Hindlimb muscle (tissue), 1 donor: ENCODE measurements around the gene DNAH6. TPM values are rescaled to one million over a fixed set of nuclear protein-coding genes. Genes with fewer than 3 reads are reported as not detected.

Experiments
- DNase-seq: peaks from one replicate; pipeline ENCODE4 v3.0.0-alpha.2; 2013
- polyA plus RNA-seq: library from polyadenylated mRNA; unstranded; fragments of 120-200 nt; gene quantifications from one replicate; pipeline ENCODE4 v1.2.1, GENCODE V29; 2013; ENCODE audit not compliant: insufficient read length

The DNAH6 gene
- polyA plus RNA-seq, 1 donor, result 0.04 TPM

- DNase-seq, result no peak
Measured at GRCh38 chr2:84631047-84631446, 114.7 kb downstream of the DNAH6 start.

DNA sequence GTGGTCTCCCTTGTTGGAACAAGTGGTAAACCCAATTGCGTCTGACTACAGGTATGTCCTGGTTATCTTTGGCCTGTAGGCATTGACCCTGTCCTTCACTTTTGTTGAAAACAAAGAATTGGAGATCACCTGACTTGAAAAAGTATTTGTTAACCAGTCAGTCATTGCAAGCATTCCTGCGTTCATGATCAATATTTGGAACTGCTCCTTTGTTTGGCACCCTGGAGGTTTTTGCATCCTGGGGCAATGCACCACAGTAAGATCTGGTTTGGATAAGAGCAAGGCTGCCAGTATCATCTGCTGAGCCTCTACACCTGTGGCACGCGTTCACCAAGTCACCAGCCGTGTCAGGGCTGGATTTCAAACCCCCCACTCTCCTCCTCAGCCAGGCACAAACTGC, 115.7 kb downstream of the DNAH6 start:
- no peak for DNase-seq

GRCh38 chr2:84636080-84636971, 120.0 kb downstream of the DNAH6 start:
- no peak for DNase-seq

DNA sequence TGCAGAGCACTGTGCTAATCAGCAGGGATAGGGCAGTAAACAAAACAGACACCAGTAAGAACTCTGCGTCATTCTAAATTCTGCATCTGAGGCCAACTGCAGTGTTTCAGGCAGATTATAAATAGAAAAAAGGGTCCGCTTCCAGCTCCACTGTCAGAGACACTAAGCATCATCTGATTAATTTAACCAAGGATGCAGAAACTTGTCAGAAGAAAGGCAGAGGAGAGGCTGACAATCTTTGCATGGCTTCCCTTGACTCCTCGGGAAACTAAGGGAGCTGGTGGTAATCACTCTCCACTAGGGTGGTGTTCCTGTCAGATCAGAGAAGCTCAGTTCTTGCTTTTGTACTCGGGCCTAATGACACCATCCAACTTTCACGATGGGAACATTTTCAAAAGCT, 123.5 kb downstream of the DNAH6 start:
- no peak for DNase-seq

DNA sequence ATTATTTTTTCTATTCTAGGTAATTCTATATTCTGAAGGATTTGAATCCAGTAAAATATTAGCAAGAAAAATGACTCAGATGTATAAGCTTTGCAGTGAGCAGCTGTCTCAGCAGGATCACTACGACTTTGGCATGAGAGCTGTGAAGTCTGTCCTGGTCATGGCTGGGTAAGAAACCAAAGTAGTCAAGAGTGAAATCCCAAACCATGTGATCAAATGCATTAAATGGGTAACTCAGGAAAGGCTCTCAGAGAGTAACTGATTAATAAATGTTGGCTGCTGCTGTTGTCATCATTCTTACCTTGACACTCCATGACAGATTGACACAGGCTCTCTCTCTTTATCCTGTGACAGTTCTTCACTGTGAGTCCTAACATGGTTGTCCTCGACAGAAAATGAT, 124.1 kb downstream of the DNAH6 start:
- DNase-seq, result no peak

DNA sequence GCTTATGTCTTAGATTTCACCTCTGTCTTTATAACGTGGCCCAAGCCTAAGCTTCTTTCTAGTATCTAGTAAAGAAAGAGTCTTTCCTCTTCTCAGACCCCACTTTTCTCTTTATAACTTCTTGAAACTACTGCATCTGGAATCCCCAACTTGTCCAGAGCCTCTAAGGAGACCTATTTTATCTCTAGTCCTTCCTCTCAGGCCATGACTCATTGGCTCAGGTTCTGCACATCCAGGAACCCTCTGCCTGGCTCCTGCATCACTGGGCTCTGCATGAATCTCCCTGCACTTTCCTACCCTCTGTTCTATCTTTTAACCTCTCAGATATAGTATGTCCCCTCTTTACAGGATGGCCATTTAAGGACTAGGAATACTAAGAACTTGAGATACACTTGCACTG, 124.7 kb downstream of the DNAH6 start:
- DNase-seq, result no peak

DNA sequence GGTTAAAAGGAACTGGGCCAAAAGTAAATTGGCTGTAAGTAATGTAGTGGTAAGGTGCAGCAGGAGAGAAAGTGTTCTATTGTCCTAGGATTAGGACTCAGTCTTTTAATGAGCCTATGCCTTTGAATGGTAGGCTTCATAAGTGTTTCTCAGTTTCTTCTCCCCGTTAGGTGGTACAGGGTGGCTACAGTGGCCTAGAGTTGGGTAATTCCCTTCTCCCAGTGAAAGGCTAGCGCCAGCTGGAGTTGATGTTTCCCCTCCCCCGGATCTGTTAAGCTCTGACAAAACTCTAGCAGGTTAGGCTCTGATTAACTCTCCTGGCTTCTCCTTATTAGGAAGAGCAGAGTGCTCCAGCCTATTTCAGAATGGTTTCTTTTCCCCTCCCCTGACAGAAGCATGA, 127.7 kb downstream of the DNAH6 start:
- DNase-seq, result no peak

DNA sequence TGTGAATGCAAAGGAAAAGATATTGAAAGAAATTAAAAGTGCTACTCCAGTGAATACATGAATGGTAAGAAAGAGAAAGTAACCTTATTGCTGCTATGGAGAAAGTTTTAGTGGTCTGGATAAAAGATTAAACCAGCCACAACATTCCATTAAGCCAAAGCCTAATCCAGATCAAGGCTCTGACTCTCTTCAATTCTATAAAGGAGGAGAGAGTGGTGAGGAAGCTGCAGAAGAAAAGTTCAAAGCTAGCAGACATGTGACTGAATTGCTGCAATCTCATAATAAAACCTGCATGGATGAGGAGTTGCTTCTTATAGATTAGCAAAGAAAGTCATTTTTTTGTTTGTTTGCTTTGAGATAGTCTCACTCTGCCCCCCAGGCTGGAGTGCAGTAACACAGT, 130.2 kb downstream of the DNAH6 start:
- no peak for DNase-seq

DNA sequence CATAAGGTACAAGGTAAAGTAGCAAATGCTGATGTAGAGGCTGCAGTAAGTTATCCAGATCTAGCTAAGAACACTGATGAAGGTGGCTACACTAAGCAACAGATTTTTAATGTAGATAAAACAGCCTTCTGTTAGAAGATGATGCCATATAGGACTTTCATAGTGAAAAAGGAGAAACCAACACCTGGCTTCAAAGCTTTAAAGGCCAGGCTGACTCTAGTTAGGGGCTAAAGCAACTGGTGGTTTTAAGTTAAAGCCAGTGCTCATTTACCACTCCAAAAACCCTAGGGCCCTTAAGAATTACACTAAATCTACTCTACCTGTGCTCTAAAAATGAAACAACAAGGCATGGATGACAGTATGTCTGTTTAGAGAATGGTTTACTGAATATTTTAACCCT, 131.0 kb downstream of the DNAH6 start:
- no peak for DNase-seq

- DNase-seq, result no peak
Measured at GRCh38 chr2:84649058-84649457, 132.8 kb downstream of the DNAH6 start.

DNA sequence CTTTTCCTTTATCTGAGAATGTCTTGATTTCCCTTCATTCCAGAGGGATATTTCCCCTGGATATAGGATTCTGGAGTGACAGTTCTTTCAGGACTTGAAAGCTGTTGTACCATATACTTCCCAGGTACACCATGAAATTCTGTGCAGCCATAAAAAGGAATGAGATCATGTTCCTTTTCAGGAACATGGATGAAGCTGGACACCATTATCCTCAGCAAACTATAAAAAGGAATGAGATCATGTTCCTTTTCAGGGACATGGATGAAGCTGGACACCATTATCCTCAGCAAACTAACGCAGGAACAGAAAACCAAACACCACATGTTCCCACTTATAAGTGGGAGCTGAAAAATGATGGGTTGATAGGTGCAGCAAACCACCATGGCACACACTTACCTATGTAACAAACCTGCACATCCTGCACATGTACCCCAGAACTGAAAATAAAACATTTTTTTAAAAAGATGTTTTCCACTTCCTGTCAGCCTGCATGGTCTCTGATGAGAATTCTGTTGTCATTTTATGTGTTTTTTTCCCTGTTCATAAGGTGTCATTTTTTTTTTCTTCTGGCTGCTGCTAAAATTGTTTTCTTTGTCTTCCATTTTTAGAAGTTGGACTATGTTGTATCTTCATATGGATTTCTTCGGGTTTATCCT, 133.3 kb downstream of the DNAH6 start:
- DNase-seq, result no peak

DNA sequence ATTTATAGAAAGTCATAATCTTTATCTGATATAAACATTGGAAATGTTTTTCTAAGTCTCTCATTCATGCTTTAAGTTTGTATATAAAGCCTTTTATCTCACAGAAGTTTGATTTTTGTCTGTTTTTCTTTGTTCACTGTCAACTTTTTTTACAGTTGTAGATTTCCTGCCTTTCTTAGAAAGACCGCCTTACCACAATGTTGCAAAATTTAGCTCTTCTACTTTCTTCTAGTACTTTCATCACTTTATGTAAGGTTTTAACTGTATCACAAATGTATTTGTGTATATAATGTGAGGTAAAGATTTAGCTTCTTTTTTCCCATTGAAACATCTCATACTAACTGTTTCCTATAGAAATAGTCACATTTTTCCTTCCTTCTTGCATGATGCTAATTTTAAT, 136.1 kb downstream of the DNAH6 start:
- DNase-seq, result no peak

- DNase-seq, result no peak
Measured at GRCh38 chr2:84653302-84653701, 137.0 kb downstream of the DNAH6 start.

DNA sequence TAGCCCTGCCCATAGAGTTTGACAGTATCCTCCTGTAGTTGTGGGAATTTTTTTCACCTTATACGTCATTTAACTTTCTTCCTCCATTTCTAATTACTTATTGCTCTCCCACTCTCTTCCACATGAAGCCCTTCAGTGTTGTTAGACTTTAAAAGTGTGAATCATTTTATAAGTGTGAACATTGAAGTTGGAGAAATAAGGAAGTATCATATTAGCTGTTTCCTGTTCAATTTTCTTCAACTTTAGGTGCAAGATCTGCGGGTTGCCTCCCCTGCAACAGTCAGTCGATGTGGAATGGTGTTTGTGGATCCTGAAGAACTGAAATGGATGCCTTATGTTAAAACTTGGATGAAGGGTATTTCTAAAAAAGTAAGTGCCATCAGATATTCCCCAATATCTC, 138.1 kb downstream of the DNAH6 start:
- no peak for DNase-seq

DNA sequence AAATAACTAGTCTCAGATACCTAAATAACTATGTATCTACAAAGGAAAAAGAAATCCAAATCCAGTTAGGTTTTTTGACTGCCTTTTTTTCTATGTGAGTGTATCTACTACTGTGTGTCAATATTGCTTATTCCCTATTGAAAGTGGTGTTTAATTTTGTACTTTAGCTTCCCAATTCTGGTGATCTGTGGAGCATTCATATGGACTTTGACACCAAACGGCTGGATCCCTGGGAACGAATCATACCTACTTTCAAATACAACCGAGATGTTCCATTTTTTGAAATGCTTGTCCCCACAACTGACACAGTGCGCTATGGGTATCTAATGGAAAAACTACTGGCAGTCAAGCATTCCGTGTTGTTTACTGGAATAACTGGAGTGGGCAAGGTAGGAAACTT, 152.8 kb downstream of the DNAH6 start:
- DNase-seq, result no peak

- no peak for DNase-seq
Measured at GRCh38 chr2:84674099-84674498, 157.8 kb downstream of the DNAH6 start.

- no peak for DNase-seq
Measured at GRCh38 chr2:84674586-84674985, 158.3 kb downstream of the DNAH6 start.

GRCh38 chr2:84676295-84676694, 160.0 kb downstream of the DNAH6 start:
- DNase-seq, result no peak

DNA sequence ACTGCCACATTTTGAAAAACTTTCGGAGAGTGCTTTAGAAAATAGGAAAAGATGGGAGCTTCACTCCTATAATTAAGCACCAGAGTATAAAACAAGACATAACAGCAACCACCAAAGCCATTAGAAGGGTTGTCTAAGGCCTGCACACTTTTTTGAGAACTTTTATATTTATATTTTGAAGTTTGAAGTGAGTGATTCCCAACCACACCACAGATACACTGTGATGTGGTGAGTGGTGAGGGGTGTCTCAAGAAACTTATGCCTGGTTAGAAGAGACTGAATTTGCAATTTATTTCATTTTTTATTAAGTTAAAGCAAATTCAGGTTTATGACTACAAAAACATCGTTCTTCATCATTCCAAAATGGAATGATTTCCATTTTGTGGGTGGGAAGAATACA, 161.9 kb downstream of the DNAH6 start:
- DNase-seq, result no peak

GRCh38 chr2:84686783-84687476, 170.6 kb downstream of the DNAH6 start:
- DNase-seq, result no peak

GRCh38 chr2:84687498-84688149, 171.3 kb downstream of the DNAH6 start:
- DNase-seq, result no peak

- DNase-seq, result no peak
Measured at GRCh38 chr2:84690225-84690624, 173.9 kb downstream of the DNAH6 start.

DNA sequence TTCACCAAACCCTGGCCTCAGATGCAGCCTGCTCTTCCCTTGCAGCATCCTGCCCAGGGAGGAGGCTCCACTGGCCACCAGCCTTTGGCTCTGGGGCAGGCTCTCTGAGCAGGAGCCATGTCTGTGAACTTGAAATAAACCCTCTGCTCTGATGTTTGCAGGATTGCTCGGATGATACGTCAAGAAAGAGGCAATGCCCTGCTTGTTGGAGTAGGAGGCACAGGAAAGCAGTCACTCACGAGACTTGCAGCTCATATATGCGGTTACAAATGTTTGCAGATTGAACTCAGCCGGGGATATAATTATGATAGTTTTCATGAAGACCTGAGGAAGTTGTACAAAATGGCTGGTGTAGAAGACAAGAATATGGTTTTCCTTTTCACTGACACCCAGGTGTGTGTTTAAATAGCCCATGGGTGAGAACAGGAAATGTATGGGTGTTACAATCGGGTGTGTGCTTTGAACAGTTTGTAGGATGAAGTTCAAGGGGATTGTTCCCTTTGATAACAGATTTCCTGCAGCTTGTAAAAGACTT, 177.9 kb downstream of the DNAH6 start:
- no peak for DNase-seq
